ENCODE data around the gene EMC1. TPM values are rescaled to one million over a fixed set of nuclear protein-coding genes. Genes with fewer than 3 reads are reported as not detected.

Gene EMC1
- total and polyA plus RNA-seq, 4 donors, result 14.0 to 35.0 (median 26.5) TPM

GRCh38 chr1:19179597-19180264, 71.6 kb downstream of the EMC1 start:
- Histone ChIP-seq H3K4me3 (ENCODE audit: low read length in 2 of 2) (no peak overlapping the region), H3K27me3 (ENCODE audit: control insufficient read depth in 1 of 2, insufficient read depth in 2 of 2, low read length in 1 of 2) (no peaks in the 10 kb centered on the region), H3K9me3 (ENCODE audit: control insufficient read depth, low read length) (no peaks in the 10 kb centered on the region), H3K36me3 (ENCODE audit: control insufficient read depth in 1 of 2, insufficient read depth in 2 of 2, low read length in 1 of 2) (peaks cover 9 to 18% of the 10 kb centered on the region in 2 donors), H3K27ac (ENCODE audit: low read depth in 1 of 2, low read length in 2 of 2) (no peak overlapping the region), H3K4me1 (ENCODE audit: control insufficient read depth in 1 of 2, insufficient read depth in 2 of 2, low read length in 2 of 2) (no peaks in the 10 kb centered on the region)
- WGBS, 2 donors, result 87 to 93% methylated on average over 8 of the region's 8 CpGs
- DNase-seq (no peak), ATAC-seq (ENCODE audit: low FRiP score) (no peak)
- intact Hi-C loops (cut with DNase I), result loop anchor here in 1 of 2 donors (5.0 kb wide), 1 partner anchor 32 kb away; no protein-coding TSS in a partner anchor

GRCh38 chr1:19178734-19179398, 72.5 kb downstream of the EMC1 start:
- no peak overlapping the region for H3K4me3 ChIP-seq (ENCODE audit: low read length in 2 of 2)
- H3K9me3 ChIP-seq (ENCODE audit: control insufficient read depth, low read length), result no peaks in the 10 kb centered on the region
- H3K27ac ChIP-seq (ENCODE audit: low read depth in 1 of 2, low read length in 2 of 2), result no peak overlapping the region
- no peaks in the 10 kb centered on the region for H3K4me1 ChIP-seq (ENCODE audit: control insufficient read depth in 1 of 2, insufficient read depth in 2 of 2, low read length in 2 of 2)
- intact Hi-C loops (cut with DNase I), result no loop called here
- WGBS, 2 donors, result 69 to 72% methylated on average over 5 of the region's 5 CpGs
- DNase-seq, result no peak
- no peak for ATAC-seq (ENCODE audit: low FRiP score)
- peaks cover 6 to 18% of the 10 kb centered on the region in 2 donors for H3K36me3 ChIP-seq (ENCODE audit: control insufficient read depth in 1 of 2, insufficient read depth in 2 of 2, low read length in 1 of 2)
- H3K27me3 ChIP-seq (ENCODE audit: control insufficient read depth in 1 of 2, insufficient read depth in 2 of 2, low read length in 1 of 2), result no peaks in the 10 kb centered on the region

GRCh38 chr1:19177811-19178210, 73.5 kb downstream of the EMC1 start:
- H3K27me3 ChIP-seq (ENCODE audit: control insufficient read depth in 1 of 2, insufficient read depth in 2 of 2, low read length in 1 of 2), result no peaks in the 10 kb centered on the region
- H3K27ac ChIP-seq (ENCODE audit: low read depth in 1 of 2, low read length in 2 of 2), result no peak overlapping the region
- H3K4me1 ChIP-seq (ENCODE audit: control insufficient read depth in 1 of 2, insufficient read depth in 2 of 2, low read length in 2 of 2), result no peaks in the 10 kb centered on the region
- no peaks in the 10 kb centered on the region for H3K9me3 ChIP-seq (ENCODE audit: control insufficient read depth, low read length)
- ATAC-seq (ENCODE audit: low FRiP score) (no peak), DNase-seq (no peak)
- H3K36me3 ChIP-seq (ENCODE audit: control insufficient read depth in 1 of 2, insufficient read depth in 2 of 2, low read length in 1 of 2), result peaks cover 13 to 21% of the 10 kb centered on the region in 2 donors
- intact Hi-C loops (cut with DNase I), result no loop called here
- 71 to 76% methylated on average over 2 of the region's 2 CpGs for WGBS, 2 donors
- no peak overlapping the region for H3K4me3 ChIP-seq (ENCODE audit: low read length in 2 of 2)

- Histone ChIP-seq H3K9me3 (ENCODE audit: control insufficient read depth, low read length) (no peaks in the 10 kb centered on the region), H3K4me3 (ENCODE audit: low read length in 2 of 2) (no peak overlapping the region), H3K4me1 (ENCODE audit: control insufficient read depth in 1 of 2, insufficient read depth in 2 of 2, low read length in 2 of 2) (no peaks in the 10 kb centered on the region), H3K27ac (ENCODE audit: low read depth in 1 of 2, low read length in 2 of 2) (no peak overlapping the region), H3K27me3 (ENCODE audit: control insufficient read depth in 1 of 2, insufficient read depth in 2 of 2, low read length in 1 of 2) (no peaks in the 10 kb centered on the region), H3K36me3 (ENCODE audit: control insufficient read depth in 1 of 2, insufficient read depth in 2 of 2, low read length in 1 of 2) (peaks cover 28 to 35% of the 10 kb centered on the region in 2 donors)
- intact Hi-C loops (cut with DNase I), result no loop called here
- no peak for ATAC-seq (ENCODE audit: low FRiP score)
- DNase-seq, result no peak
- WGBS, 2 donors, result 78 to 79% methylated on average over 2 of the region's 2 CpGs
These were observed 81.7 kb downstream of the EMC1 start for GRCh38 chr1:19169642-19170041.

- H3K27me3 ChIP-seq (ENCODE audit: control insufficient read depth in 1 of 2, insufficient read depth in 2 of 2, low read length in 1 of 2), result no peaks in the 10 kb centered on the region
- intact Hi-C loops (cut with DNase I), result no loop called here
- DNase-seq (no peak), ATAC-seq (ENCODE audit: low FRiP score) (no peak)
- peaks cover 26 to 27% of the 10 kb centered on the region in 2 donors for H3K36me3 ChIP-seq (ENCODE audit: control insufficient read depth in 1 of 2, insufficient read depth in 2 of 2, low read length in 1 of 2)
- no peaks in the 10 kb centered on the region for H3K9me3 ChIP-seq (ENCODE audit: control insufficient read depth, low read length)
- 94 to 95% methylated on average over 6 of the region's 6 CpGs for WGBS, 2 donors
- no peak overlapping the region for H3K4me3 ChIP-seq (ENCODE audit: low read length in 2 of 2)
- no peak overlapping the region for H3K27ac ChIP-seq (ENCODE audit: low read depth in 1 of 2, low read length in 2 of 2)
- H3K4me1 ChIP-seq (ENCODE audit: control insufficient read depth in 1 of 2, insufficient read depth in 2 of 2, low read length in 2 of 2), result peaks cover 0 to 3% of the 10 kb centered on the region in 2 donors
These were observed 84.2 kb downstream of the EMC1 start for GRCh38 chr1:19167140-19167539.

GRCh38 chr1:19166066-19166465, 85.3 kb downstream of the EMC1 start:
- H3K4me3 ChIP-seq (ENCODE audit: low read length in 2 of 2), result no peak overlapping the region
- H3K27ac ChIP-seq (ENCODE audit: low read depth in 1 of 2, low read length in 2 of 2), result no peak overlapping the region
- no peaks in the 10 kb centered on the region for H3K27me3 ChIP-seq (ENCODE audit: control insufficient read depth in 1 of 2, insufficient read depth in 2 of 2, low read length in 1 of 2)
- H3K4me1 ChIP-seq (ENCODE audit: control insufficient read depth in 1 of 2, insufficient read depth in 2 of 2, low read length in 2 of 2), result peaks cover 0 to 3% of the 10 kb centered on the region in 2 donors
- no peaks in the 10 kb centered on the region for H3K9me3 ChIP-seq (ENCODE audit: control insufficient read depth, low read length)
- H3K36me3 ChIP-seq (ENCODE audit: control insufficient read depth in 1 of 2, insufficient read depth in 2 of 2, low read length in 1 of 2), result peaks cover 28 to 31% of the 10 kb centered on the region in 2 donors
- 73 to 81% methylated on average over 3 of the region's 3 CpGs for WGBS, 2 donors
- no peak for DNase-seq
- intact Hi-C loops (cut with DNase I), result no loop called here
- ATAC-seq (ENCODE audit: low FRiP score), result no peak

Other genes with a start within 250 kb of the EMC1 start
- 100 to 1,000 TPM; 174 to 201 TPM for gene UBR4, start 41.3 kb downstream of the EMC1 start, total RNA-seq
- 100 to 1,000 TPM in 1 of 2 donors, 10 to 100 TPM in 1; 16.4 to 293 TPM for gene UBR4, start 41.3 kb downstream of the EMC1 start, polyA plus RNA-seq
- gene MRTO4, start 281 bp upstream of the EMC1 start, total RNA-seq, result 10 to 100 TPM; 13.0 to 14.2 TPM
- 10 to 100 TPM in 1 of 2 donors, 1 to 10 TPM in 1; 6.5 to 23.6 TPM for gene MRTO4, start 281 bp upstream of the EMC1 start, polyA plus RNA-seq
- gene AKR7A3, start 37.2 kb upstream of the EMC1 start, total RNA-seq, result 1 to 10 TPM; 1.2 to 1.6 TPM
- 10 to 100 TPM in 1 of 2 donors, 1 to 10 TPM in 1; 2.6 to 99.8 TPM for gene AKR7A3, start 37.2 kb upstream of the EMC1 start, polyA plus RNA-seq
- gene AKR7A2, start 60.6 kb upstream of the EMC1 start, total RNA-seq, result 10 to 100 TPM; 19.3 to 34.7 TPM
- 10 to 100 TPM; 31.4 to 48.0 TPM for gene AKR7A2, start 60.6 kb upstream of the EMC1 start, polyA plus RNA-seq
- gene SLC66A1, start 60.8 kb upstream of the EMC1 start, total RNA-seq, result 10 to 100 TPM in 1 of 2 donors, 1 to 10 TPM in 1; 7.6 to 13.7 TPM
- gene SLC66A1, start 60.8 kb upstream of the EMC1 start, polyA plus RNA-seq, result 10 to 100 TPM in 1 of 2 donors, 1 to 10 TPM in 1; 4.0 to 15.2 TPM
- 100 to 1,000 TPM; 289 to 297 TPM for gene CAPZB, start 234.0 kb upstream of the EMC1 start, total RNA-seq
- gene CAPZB, start 234.0 kb upstream of the EMC1 start, polyA plus RNA-seq, result 100 to 1,000 TPM; 230 to 254 TPM

All from aorta (tissue), 5 donors.